ENCODE results near the gene ADAT1. TPM values are rescaled to one million over a fixed set of nuclear protein-coding genes. Genes with fewer than 3 reads are reported as not detected.
A peak's percentile ranks its signal among the peaks of the same experiment; 100 is the strongest.

ADAT1 gene
- total and polyA plus RNA-seq, 2 of the 13 experiments (the other 11 are each of a cell fraction or from before 2014, with no cell fraction given) = 18.4 to 40.8 TPM

DNA sequence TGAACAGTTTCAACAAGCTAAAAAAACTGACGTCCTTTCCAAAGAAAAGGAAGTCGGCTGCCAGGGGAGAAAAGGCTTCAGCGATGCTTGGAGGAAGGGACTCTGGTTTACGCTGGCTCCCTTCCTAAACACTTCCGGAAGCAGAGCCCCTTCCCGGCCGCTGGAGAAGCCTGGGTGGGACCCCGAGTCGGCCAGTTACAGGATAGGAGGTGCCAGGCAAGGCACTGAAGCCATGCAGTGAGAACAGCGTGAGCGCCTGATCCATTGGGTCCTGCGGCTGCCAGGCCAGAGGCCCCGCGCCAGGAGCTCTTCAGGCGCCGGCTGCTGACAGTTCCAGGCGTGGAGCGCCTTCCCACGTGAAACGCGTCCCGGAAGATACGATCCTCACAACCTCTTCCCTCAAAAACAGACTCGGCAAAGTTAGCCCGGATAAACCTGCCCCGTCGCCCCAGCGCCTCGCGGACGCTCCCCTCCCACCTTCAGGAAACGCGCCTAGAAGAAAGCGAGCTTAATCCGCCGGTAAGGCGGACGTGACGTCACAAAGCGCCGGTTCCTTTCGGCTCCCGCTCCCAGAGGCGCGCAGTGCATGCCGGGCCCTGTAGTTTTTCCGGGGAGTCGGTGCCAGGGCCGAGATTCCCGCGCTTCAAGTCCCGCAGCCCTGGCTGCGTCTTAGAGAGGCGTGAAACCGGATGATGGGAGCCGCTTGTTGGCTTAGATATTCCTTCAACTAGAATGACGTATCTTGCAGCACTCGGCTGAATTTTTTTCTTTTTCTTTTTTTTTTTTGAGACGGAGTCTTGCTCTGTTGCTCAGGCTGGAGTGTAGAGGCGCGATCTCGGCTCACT is at the start of gene ADAT1 (continued):
- TF ChIP-seq ZNF292 (CRISPR knock-in tag; IDR thresholded peaks at IDR 0.05; ENCODE audit: borderline replicate concordance, low read depth) (no peak), AGO1 (IDR thresholded peaks at IDR 0.05; ENCODE audit: low read depth, low read length, poor library complexity, severe bottlenecking) (peak; percentile 90), KDM3A (CRISPR knock-in tag; IDR thresholded peaks at IDR 0.05; ENCODE audit: low read depth) (0 out of 2 replicates have a peak, but pooled peaks have one; percentile 45), U2AF2 (IDR thresholded peaks at IDR 0.05; ENCODE audit: low read depth, low read length) (no peak), SP2 (CRISPR knock-in tag; IDR thresholded peaks at IDR 0.05) (peak; percentile 75), SATB2 (CRISPR knock-in tag; IDR thresholded peaks at IDR 0.05) (no peak), ZNF772 (CRISPR knock-in tag; IDR thresholded peaks at IDR 0.05) (peak; percentile 82), HHEX (CRISPR knock-in tag; IDR thresholded peaks at IDR 0.05) (no peak), ZNF329 (CRISPR knock-in tag; IDR thresholded peaks at IDR 0.05; ENCODE audit: low read depth) (peak; percentile 67; the same call in 1 of the 2 replicates), HNRNPL (IDR thresholded peaks at IDR 0.05; ENCODE audit: low read depth, low read length) (no peak)
- TF ChIP-seq, protein P1, sequence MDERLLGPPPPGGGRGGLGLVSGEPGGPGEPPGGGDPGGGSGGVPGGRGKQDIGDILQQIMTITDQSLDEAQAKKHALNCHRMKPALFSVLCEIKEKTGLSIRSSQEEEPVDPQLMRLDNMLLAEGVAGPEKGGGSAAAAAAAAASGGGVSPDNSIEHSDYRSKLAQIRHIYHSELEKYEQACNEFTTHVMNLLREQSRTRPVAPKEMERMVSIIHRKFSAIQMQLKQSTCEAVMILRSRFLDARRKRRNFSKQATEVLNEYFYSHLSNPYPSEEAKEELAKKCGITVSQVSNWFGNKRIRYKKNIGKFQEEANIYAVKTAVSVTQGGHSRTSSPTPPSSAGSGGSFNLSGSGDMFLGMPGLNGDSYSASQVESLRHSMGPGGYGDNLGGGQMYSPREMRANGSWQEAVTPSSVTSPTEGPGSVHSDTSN (CRISPR knock-in tag; IDR thresholded peaks at IDR 0.05) = no peak
- TF ChIP-seq, protein P2, sequence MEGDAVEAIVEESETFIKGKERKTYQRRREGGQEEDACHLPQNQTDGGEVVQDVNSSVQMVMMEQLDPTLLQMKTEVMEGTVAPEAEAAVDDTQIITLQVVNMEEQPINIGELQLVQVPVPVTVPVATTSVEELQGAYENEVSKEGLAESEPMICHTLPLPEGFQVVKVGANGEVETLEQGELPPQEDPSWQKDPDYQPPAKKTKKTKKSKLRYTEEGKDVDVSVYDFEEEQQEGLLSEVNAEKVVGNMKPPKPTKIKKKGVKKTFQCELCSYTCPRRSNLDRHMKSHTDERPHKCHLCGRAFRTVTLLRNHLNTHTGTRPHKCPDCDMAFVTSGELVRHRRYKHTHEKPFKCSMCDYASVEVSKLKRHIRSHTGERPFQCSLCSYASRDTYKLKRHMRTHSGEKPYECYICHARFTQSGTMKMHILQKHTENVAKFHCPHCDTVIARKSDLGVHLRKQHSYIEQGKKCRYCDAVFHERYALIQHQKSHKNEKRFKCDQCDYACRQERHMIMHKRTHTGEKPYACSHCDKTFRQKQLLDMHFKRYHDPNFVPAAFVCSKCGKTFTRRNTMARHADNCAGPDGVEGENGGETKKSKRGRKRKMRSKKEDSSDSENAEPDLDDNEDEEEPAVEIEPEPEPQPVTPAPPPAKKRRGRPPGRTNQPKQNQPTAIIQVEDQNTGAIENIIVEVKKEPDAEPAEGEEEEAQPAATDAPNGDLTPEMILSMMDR (CRISPR knock-in tag; IDR thresholded peaks at IDR 0.05) = peak; percentile 15; the same call in 1 of the 2 replicates
- TF ChIP-seq, protein P3, sequence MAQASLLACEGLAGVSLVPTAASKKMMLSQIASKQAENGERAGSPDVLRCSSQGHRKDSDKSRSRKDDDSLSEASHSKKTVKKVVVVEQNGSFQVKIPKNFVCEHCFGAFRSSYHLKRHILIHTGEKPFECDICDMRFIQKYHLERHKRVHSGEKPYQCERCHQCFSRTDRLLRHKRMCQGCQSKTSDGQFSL (CRISPR knock-in tag; IDR thresholded peaks at IDR 0.05) = no peak
- TF ChIP-seq, protein P4, sequence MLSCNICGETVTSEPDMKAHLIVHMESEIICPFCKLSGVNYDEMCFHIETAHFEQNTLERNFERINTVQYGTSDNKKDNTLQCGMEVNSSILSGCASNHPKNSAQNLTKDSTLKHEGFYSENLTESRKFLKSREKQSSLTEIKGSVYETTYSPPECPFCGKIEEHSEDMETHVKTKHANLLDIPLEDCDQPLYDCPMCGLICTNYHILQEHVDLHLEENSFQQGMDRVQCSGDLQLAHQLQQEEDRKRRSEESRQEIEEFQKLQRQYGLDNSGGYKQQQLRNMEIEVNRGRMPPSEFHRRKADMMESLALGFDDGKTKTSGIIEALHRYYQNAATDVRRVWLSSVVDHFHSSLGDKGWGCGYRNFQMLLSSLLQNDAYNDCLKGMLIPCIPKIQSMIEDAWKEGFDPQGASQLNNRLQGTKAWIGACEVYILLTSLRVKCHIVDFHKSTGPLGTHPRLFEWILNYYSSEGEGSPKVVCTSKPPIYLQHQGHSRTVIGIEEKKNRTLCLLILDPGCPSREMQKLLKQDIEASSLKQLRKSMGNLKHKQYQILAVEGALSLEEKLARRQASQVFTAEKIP (CRISPR knock-in tag; IDR thresholded peaks at IDR 0.05; ENCODE audit: borderline replicate concordance) = no peak
- TF ChIP-seq, protein P5, sequence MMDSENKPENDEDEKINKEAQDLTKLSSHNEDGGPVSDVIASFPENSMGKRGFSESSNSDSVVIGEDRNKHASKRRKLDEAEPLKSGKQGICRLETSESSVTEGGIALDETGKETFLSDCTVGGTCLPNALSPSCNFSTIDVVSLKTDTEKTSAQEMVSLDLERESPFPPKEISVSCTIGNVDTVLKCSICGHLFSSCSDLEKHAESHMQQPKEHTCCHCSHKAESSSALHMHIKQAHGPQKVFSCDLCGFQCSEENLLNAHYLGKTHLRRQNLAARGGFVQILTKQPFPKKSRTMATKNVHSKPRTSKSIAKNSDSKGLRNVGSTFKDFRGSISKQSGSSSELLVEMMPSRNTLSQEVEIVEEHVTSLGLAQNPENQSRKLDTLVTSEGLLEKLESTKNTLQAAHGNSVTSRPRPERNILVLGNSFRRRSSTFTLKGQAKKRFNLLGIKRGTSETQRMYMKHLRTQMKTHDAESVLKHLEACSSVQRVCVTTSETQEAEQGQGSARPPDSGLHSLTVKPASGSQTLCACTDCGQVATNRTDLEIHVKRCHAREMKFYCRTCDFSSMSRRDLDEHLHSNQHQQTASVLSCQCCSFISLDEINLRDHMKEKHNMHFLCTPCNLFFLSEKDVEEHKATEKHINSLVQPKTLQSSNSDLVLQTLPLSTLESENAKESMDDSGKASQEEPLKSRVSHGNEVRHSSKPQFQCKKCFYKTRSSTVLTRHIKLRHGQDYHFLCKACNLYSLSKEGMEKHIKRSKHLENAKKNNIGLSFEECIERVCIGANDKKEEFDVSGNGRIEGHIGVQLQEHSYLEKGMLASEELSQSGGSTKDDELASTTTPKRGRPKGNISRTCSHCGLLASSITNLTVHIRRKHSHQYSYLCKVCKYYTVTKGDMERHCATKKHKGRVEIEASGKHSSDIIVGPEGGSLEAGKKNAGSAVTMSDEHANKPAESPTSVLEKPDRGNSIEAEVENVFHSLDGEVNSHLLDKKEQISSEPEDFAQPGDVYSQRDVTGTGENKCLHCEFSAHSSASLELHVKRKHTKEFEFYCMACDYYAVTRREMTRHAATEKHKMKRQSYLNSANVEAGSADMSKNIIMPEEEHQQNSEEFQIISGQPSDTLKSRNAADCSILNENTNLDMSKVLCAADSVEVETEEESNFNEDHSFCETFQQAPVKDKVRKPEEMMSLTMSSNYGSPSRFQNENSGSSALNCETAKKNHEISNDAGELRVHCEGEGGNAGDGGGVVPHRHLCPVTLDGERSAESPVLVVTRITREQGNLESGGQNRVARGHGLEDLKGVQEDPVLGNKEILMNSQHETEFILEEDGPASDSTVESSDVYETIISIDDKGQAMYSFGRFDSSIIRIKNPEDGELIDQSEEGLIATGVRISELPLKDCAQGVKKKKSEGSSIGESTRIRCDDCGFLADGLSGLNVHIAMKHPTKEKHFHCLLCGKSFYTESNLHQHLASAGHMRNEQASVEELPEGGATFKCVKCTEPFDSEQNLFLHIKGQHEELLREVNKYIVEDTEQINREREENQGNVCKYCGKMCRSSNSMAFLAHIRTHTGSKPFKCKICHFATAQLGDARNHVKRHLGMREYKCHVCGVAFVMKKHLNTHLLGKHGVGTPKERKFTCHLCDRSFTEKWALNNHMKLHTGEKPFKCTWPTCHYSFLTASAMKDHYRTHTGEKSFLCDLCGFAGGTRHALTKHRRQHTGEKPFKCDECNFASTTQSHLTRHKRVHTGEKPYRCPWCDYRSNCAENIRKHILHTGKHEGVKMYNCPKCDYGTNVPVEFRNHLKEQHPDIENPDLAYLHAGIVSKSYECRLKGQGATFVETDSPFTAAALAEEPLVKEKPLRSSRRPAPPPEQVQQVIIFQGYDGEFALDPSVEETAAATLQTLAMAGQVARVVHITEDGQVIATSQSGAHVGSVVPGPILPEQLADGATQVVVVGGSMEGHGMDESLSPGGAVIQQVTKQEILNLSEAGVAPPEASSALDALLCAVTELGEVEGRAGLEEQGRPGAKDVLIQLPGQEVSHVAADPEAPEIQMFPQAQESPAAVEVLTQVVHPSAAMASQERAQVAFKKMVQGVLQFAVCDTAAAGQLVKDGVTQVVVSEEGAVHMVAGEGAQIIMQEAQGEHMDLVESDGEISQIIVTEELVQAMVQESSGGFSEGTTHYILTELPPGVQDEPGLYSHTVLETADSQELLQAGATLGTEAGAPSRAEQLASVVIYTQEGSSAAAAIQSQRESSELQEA (CRISPR knock-in tag; IDR thresholded peaks at IDR 0.05; ENCODE audit: not compliant biosample characterization) = peak; percentile 78
